Esophagus squamous epithelium (tissue), 4 donors: ENCODE data around the gene RABGAP1L.

Experiments used
- CTCF ChIP-seq, 6 experiments: fragments of 450-650 bp in 4 of 6; fragments of 200-600 bp in 2 of 6; sonication (generic) in 2 of 6; IDR thresholded peaks; one replicate each; pipeline ENCODE4 v1.5.1; 2016 to 2019; ENCODE audit warnings: antibody characterized with exemption in 6 of 6, mild to moderate bottlenecking in 4 of 6, moderate library complexity in 4 of 6
- POLR2A ChIP-seq, 4 donors: fragments of 450-650 bp; IDR thresholded peaks; one replicate each; pipeline ENCODE4 v1.6.1; 2017; ENCODE audit warnings: antibody characterized with exemption in 4 of 4, mild to moderate bottlenecking in 4 of 4, moderate library complexity in 3 of 4

DNA sequence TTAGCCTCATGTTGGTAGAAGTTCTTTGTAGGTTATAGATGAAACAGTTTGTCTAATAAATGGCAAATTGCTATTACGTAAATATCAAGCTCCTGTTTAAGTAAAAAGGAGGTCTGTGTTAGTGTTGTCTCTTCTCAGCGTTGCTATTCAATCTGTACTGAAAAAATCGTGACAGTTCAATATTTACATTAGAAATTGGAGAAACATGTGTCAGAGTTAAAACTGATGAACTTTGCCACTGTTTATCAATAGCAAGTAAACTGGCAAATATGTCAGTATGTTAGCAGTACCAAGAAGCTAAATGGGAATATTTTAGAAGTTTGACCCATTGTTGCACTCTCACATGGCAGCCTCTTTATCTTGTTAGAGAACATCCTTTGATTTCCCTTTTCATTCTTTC is 506.9 kb downstream of the RABGAP1L start:
- TF ChIP-seq CTCF (IDR thresholded peaks at IDR 0.05) (no peak), POLR2A (IDR thresholded peaks at IDR 0.05) (no peak)
